Fibroblast of peridontal ligament (primary cell): Measurements from ENCODE around the gene ACAA1.
"Not testable (repeated sequence)": the region's sequence is repeated elsewhere in the genome, so short reads cannot be mapped to it uniquely, and the experiment has no call there.

ENCODE experiments used
- DNase-seq: peaks from one replicate; pipeline ENCODE4 v3.0.0-alpha.2; 2010; ENCODE audit errors: extremely low read depth

The ACAA1 gene

DNA sequence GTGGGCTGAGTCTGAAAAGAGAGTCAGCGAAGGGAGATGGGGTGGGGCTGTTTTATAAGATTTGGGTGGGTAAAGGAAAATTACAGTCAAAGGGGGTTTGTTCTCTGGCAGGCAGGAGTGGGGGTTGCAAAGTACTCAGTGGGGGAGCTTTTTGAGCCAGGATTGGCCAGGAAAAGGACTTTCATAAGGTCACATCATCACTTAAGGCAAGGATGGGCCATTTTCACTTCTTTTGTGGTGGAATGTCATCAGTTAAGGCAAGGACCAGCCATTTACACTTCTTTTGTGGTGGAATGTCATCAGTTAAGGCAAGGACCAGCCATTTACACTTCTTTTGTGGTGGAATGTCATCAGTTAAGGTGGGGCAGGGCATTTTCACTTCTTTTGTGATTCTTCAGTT is 53.7 kb downstream of the ACAA1 start:
- not testable (repeated sequence) for DNase-seq

DNA sequence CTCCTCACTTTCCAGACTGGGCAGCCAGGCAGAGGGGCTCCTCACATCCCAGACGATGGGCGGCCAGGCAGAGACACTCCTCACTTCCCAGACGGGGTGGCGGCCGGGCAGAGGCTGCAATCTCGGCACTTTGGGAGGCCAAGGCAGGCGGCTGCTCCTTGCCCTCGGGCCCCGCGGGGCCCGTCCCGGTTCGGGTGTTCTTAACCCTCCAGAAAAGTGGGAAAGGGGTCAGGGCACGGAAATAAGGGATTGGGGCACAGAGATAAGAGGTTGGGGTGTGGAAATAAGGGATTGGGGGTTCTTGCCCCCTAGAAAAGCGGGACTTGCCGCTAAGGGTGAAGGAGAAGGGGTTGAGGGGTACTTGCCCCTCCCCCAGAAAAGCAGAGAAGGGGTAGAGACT is 54.6 kb downstream of the ACAA1 start:
- DNase-seq = not testable (repeated sequence)

DNA sequence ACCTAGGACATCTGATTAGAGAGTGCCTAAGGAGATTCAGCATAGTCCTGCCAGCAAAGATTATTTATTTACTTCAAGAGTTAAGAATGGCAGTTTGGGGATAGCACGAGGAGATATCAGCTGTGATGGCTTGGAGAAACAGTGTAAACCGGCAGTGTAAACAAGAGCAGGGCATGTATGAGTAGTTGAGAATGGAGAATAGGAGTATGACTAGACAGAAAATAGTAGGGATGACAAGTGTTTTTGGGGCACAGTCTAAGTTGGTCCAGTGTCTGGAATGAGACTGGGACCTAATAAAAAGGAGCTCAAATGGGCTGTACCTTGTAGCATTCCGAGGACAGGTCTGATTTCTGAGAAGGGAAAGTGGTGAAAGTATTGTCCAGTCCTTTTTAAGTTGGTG is 59.9 kb downstream of the ACAA1 start:
- not testable (repeated sequence) for DNase-seq
